ENCODE results near the gene INPP4A. TPM values are rescaled to one million over a fixed set of nuclear protein-coding genes. Genes with fewer than 3 reads are reported as not detected.

Gene INPP4A
- total and polyA plus RNA-seq, 9 of the 15 experiments (the other 6 are each of a cell fraction or from before 2014, with no cell fraction given) = 1.8 to 15.7 (median 8.3) TPM

DNA sequence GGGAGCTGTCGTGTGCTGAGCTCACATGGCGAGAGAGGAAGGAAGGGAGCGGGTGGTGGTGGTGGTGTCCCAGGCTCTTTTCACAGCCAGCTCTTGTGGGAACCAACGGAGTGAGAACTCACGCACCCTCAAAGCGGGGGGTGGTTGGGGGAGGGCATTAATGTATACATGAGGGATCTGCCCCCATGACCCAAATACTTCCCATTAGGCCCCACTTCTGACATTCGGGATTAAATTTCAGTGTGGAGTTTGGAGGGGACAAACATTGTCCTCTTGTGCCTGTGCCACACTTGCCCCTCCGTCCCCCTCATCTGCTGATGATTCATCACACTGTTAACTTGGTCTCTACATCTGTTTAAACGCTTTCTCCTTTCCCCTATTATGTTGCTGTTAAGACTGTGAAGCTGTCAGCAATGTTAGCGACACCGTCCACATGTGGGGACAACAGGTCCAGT, 22.5 kb downstream of the INPP4A start:
- peaks cover 28% of the 10 kb centered on the region; the same call in 2 of the 3 replicates for H3K79me2 ChIP-seq (ENCODE audit: control insufficient read depth, insufficient read depth, low read length)
- no peak overlapping the region for H3K4me3 ChIP-seq
- in situ Hi-C loops (cut with MboI) (no loop called here), intact Hi-C loops (cut with micrococcal nuclease) (no loop called here)
- DNase-seq (ENCODE audit: extremely low read depth in 1 of 4, low spot score in 3 of 4) (no peak), FAIRE-seq (no peak), ATAC-seq (no peak)
- H3K4me2 ChIP-seq (ENCODE audit: insufficient read depth, low read length) = no peak overlapping the region
- H3K9ac ChIP-seq (ENCODE audit: insufficient read depth in 1 of 2, low read depth in 2 of 2, low read length in 2 of 2) = no peak overlapping the region
- peaks cover 38 to 42% of the 10 kb centered on the region in 2 experiments for H3K4me1 ChIP-seq (replicated peaks in 1 of 2; ENCODE audit: control insufficient read depth in 2 of 2, insufficient read depth in 2 of 2, low read length in 2 of 2)
- no peaks in the 10 kb centered on the region for H3K9me1 ChIP-seq (ENCODE audit: control insufficient read depth, insufficient read depth, low read length)
- ChIA-PET POLR2A (no interaction called here), CTCF (ENCODE audit: low intra/inter-chr PET ratio) (no interaction called here)
- no peaks in the 10 kb centered on the region for H3K27me3 ChIP-seq (ENCODE audit: control insufficient read depth in 2 of 2, insufficient read depth in 2 of 2, low read length in 2 of 2)
- H3K9me3 ChIP-seq (replicated peaks; ENCODE audit: control insufficient read depth, insufficient read depth, low read depth, low read length) = no peaks in the 10 kb centered on the region
- no peak overlapping the region for H3K27ac ChIP-seq (ENCODE audit: extremely low read depth, low read depth, low read length)
- H4K20me1 ChIP-seq (replicated peaks; ENCODE audit: control insufficient read depth, insufficient read depth, low read length) = peaks cover 7% of the 10 kb centered on the region; the same call in 1 of the 2 replicates
- WGBS (ENCODE audit: insufficient coverage, low coverage, missing lambda C conversion rate) = 91% methylated on average over 8 of the region's 11 CpGs
- H3K36me3 ChIP-seq (ENCODE audit: control insufficient read depth, insufficient read depth, low read length) = peaks cover 3% of the 10 kb centered on the region
- no TSS peak for BruUV-seq (replicated peaks)
- H2AFZ ChIP-seq (ENCODE audit: low read depth, low read length) = no peak overlapping the region
- TF ChIP-seq, protein P1, sequence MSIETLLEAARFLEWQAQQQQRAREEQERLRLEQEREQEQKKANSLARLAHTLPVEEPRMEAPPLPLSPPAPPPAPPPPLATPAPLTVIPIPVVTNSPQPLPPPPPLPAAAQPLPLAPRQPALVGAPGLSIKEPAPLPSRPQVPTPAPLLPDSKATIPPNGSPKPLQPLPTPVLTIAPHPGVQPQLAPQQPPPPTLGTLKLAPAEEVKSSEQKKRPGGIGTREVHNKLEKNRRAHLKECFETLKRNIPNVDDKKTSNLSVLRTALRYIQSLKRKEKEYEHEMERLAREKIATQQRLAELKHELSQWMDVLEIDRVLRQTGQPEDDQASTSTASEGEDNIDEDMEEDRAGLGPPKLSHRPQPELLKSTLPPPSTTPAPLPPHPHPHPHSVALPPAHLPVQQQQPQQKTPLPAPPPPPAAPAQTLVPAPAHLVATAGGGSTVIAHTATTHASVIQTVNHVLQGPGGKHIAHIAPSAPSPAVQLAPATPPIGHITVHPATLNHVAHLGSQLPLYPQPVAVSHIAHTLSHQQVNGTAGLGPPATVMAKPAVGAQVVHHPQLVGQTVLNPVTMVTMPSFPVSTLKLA (conservative IDR thresholded peaks at IDR 0.05) = no peak
- TF ChIP-seq, protein P2, sequence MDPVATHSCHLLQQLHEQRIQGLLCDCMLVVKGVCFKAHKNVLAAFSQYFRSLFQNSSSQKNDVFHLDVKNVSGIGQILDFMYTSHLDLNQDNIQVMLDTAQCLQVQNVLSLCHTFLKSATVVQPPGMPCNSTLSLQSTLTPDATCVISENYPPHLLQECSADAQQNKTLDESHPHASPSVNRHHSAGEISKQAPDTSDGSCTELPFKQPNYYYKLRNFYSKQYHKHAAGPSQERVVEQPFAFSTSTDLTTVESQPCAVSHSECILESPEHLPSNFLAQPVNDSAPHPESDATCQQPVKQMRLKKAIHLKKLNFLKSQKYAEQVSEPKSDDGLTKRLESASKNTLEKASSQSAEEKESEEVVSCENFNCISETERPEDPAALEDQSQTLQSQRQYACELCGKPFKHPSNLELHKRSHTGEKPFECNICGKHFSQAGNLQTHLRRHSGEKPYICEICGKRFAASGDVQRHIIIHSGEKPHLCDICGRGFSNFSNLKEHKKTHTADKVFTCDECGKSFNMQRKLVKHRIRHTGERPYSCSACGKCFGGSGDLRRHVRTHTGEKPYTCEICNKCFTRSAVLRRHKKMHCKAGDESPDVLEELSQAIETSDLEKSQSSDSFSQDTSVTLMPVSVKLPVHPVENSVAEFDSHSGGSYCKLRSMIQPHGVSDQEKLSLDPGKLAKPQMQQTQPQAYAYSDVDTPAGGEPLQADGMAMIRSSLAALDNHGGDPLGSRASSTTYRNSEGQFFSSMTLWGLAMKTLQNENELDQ (CRISPR knock-in tag; IDR thresholded peaks at IDR 0.05; ENCODE audit: borderline replicate concordance) = no peak
- TF ChIP-seq, protein P3, sequence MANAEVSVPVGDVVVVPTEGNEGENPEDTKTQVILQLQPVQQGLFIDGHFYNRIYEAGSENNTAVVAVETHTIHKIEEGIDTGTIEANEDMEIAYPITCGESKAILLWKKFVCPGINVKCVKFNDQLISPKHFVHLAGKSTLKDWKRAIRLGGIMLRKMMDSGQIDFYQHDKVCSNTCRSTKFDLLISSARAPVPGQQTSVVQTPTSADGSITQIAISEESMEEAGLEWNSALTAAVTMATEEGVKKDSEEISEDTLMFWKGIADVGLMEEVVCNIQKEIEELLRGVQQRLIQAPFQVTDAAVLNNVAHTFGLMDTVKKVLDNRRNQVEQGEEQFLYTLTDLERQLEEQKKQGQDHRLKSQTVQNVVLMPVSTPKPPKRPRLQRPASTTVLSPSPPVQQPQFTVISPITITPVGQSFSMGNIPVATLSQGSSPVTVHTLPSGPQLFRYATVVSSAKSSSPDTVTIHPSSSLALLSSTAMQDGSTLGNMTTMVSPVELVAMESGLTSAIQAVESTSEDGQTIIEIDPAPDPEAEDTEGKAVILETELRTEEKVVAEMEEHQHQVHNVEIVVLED (CRISPR knock-in tag; IDR thresholded peaks at IDR 0.05) = no peak
- TF ChIP-seq RBM25 (IDR thresholded peaks at IDR 0.05; ENCODE audit: low read depth, low read length, severe bottlenecking) (no peak), MYNN (IDR thresholded peaks at IDR 0.05) (no peak), MYNN (CRISPR knock-in tag; IDR thresholded peaks at IDR 0.05) (no peak), KDM2B (CRISPR knock-in tag; IDR thresholded peaks at IDR 0.05) (no peak)
- TF ChIP-seq, protein P4, sequence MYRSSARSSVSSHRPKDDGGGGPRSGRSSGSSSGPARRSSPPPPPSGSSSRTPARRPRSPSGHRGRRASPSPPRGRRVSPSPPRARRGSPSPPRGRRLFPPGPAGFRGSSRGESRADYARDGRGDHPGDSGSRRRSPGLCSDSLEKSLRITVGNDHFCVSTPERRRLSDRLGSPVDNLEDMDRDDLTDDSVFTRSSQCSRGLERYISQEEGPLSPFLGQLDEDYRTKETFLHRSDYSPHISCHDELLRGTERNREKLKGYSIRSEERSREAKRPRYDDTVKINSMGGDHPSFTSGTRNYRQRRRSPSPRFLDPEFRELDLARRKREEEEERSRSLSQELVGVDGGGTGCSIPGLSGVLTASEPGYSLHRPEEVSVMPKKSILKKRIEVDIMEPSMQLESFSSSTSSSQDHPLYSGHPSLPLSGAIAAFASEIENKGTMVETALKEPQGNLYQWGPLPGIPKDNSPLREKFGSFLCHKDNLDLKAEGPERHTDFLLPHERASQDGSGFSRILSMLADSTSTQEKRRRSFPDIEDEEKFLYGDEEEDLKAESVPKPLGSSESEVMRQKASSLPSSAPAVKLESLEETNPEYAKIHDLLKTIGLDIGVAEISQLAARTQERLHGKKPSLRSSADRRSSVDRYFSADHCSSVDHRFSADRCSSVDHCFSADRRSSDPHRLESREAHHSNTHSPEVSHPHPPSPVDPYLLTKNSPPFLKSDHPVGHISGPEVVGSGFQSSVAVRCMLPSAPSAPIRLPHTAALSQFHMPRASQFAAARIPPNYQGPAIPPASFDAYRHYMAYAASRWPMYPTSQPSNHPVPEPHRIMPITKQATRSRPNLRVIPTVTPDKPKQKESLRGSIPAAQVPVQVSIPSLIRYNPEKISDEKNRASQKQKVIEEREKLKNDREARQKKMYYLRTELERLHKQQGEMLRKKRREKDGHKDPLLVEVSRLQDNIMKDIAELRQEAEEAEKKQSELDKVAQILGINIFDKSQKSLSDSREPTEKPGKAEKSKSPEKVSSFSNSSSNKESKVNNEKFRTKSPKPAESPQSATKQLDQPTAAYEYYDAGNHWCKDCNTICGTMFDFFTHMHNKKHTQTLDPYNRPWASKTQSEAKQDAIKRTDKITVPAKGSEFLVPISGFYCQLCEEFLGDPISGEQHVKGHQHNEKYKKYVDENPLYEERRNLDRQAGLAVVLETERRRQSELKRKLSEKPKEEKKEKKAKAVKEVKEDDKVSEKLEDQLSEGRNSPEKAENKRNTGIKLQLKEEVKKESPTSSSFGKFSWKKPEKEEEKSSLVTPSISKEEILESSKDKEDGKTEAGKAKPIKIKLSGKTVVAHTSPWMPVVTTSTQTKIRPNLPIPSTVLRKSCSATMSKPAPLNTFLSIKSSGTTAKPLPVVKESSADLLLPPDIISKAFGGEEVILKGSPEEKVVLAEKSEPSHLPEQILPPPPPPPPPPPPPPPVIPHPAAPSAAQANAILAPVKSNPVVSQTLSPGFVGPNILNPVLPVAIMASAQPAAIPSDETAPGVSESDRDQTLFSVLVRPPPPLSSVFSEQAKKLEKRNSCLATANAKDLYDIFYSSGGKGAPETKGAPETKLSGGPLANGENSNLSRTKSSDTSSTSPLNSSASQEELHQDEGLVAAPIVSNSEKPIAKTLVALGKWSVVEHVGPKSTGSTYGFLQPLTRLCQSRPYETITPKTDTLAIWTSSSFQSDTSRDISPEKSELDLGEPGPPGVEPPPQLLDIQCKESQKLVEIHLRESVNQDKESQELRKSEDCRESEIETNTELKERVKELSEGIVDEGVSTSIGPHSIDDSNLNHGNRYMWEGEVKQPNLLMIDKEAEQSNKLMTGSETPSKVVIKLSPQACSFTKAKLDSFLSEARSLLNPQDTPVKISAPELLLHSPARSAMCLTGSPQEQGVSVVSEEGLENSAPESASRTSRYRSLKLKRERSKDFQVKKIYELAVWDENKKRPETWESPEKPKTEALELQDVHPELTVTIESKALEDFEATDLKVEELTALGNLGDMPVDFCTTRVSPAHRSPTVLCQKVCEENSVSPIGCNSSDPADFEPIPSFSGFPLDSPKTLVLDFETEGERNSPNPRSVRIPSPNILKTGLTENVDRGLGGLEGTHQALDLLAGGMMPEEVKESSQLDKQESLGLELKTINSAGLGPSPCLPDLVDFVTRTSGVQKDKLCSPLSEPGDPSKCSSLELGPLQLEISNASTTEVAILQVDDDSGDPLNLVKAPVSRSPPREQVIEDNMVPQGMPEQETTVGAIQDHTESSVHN (IDR thresholded peaks at IDR 0.05; ENCODE audit: borderline replicate concordance in 1 of 2, low read depth in 1 of 2) = no peak
